Measurements from ENCODE around the gene ZMYM5.
"Not testable (repeated sequence)": the region's sequence is repeated elsewhere in the genome, so short reads cannot be mapped to it uniquely, and the experiment has no call there.

ZMYM5 gene

GRCh38 chr13:19863323-19864023 is at the start of gene ZMYM5:
TSS of gene ZMYM5 (minus strand) at chr13:19863649. CDS start at chr13:19852180, 11,469 bp downstream.
- DNase-seq (ENCODE audit: low read depth in 3 of 3), result peak; percentile 85 to 91 (median 91)

- no peak for DNase-seq (ENCODE audit: low read depth in 3 of 3)
These were observed 47.1 kb upstream of the ZMYM5 start for GRCh38 chr13:19910336-19911072.

GRCh38 chr13:19908350-19908986 is 45.0 kb upstream of the ZMYM5 start:
- DNase-seq (ENCODE audit: low read depth in 3 of 3), result no peak

GRCh38 chr13:19905487-19906195 is 42.2 kb upstream of the ZMYM5 start:
- DNase-seq (ENCODE audit: low read depth in 3 of 3), result not testable (repeated sequence)

- no peak for DNase-seq (ENCODE audit: low read depth in 3 of 3)
These were observed 26.6 kb upstream of the ZMYM5 start for GRCh38 chr13:19890030-19890429.

GRCh38 chr13:19888799-19889198 is 25.4 kb upstream of the ZMYM5 start:
- DNase-seq (ENCODE audit: low read depth in 3 of 3), result no peak

- DNase-seq (ENCODE audit: low read depth in 3 of 3), result no peak
These were observed 18.8 kb upstream of the ZMYM5 start for GRCh38 chr13:19882231-19882630.

- no peak for DNase-seq (ENCODE audit: low read depth in 3 of 3)
These were observed 18.2 kb upstream of the ZMYM5 start for GRCh38 chr13:19881641-19882040.

- DNase-seq (ENCODE audit: low read depth in 3 of 3), result peak in 2 of 3 experiments; percentile 52 to 56
These were observed 1.4 kb upstream of the ZMYM5 start for GRCh38 chr13:19864746-19865309.

GRCh38 chr13:19864024-19864745 is 736 bp upstream of the ZMYM5 start:
- DNase-seq (ENCODE audit: low read depth in 3 of 3), result peak; percentile 28 to 50 (median 33)

GRCh38 chr13:19862481-19863313 is 752 bp downstream of the ZMYM5 start:
- peak; percentile 1 to 35 (median 16) for DNase-seq (ENCODE audit: low read depth in 3 of 3)

- DNase-seq (ENCODE audit: low read depth in 3 of 3), result no peak
These were observed 1.7 kb downstream of the ZMYM5 start for GRCh38 chr13:19861762-19862161.

GRCh38 chr13:19860884-19861655 is 2.4 kb downstream of the ZMYM5 start:
- no peak for DNase-seq (ENCODE audit: low read depth in 3 of 3)

- DNase-seq (ENCODE audit: low read depth in 3 of 3), result not testable (repeated sequence)
These were observed 5.8 kb downstream of the ZMYM5 start for GRCh38 chr13:19857637-19858036.

- no peak for DNase-seq (ENCODE audit: low read depth in 3 of 3)
These were observed 10.7 kb downstream of the ZMYM5 start for GRCh38 chr13:19852766-19853165.

- DNase-seq (ENCODE audit: low read depth in 3 of 3), result no peak
These were observed 17.7 kb downstream of the ZMYM5 start for GRCh38 chr13:19845758-19846157.

- no peak for DNase-seq (ENCODE audit: low read depth in 3 of 3)
These were observed 24.6 kb downstream of the ZMYM5 start for GRCh38 chr13:19838865-19839275.

- no peak for DNase-seq (ENCODE audit: low read depth in 3 of 3)
These were observed 27.0 kb downstream of the ZMYM5 start for GRCh38 chr13:19836472-19836871.

- no peak for DNase-seq (ENCODE audit: low read depth in 3 of 3)
These were observed 28.7 kb downstream of the ZMYM5 start for GRCh38 chr13:19834704-19835103.
